ENCODE data around the gene SMAD4. TPM values are rescaled to one million over a fixed set of nuclear protein-coding genes. Genes with fewer than 3 reads are reported as not detected.

SMAD4 gene
- total RNA-seq, 2 donors from 2014 or later = 214 to 225 TPM

DNA sequence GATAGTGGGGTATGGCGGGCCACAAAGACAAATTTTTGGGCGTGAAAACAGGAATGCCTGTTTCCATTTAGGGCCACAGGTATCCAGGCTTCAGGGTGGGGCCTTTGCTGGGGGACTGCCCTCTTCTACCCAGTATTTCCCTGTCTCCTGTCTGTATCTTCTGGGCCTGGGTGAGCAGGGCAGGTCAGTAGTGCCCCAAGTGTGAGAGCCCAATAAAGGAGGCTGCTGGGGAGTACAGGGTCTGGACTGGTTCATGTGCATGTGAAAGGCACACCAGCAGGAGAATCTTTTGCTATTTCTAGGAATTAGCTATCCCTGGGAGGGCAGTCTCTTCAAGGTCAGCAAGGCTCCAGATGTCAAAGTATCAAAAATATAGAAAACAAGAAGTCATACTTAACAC lies 96.0 kb downstream of the SMAD4 start:
- TF ChIP-seq POLR2A (IDR thresholded peaks at IDR 0.05) (no peak), POLR2AphosphoS5 (IDR thresholded peaks at IDR 0.05) (no peak)
- TF ChIP-seq, protein P1, sequence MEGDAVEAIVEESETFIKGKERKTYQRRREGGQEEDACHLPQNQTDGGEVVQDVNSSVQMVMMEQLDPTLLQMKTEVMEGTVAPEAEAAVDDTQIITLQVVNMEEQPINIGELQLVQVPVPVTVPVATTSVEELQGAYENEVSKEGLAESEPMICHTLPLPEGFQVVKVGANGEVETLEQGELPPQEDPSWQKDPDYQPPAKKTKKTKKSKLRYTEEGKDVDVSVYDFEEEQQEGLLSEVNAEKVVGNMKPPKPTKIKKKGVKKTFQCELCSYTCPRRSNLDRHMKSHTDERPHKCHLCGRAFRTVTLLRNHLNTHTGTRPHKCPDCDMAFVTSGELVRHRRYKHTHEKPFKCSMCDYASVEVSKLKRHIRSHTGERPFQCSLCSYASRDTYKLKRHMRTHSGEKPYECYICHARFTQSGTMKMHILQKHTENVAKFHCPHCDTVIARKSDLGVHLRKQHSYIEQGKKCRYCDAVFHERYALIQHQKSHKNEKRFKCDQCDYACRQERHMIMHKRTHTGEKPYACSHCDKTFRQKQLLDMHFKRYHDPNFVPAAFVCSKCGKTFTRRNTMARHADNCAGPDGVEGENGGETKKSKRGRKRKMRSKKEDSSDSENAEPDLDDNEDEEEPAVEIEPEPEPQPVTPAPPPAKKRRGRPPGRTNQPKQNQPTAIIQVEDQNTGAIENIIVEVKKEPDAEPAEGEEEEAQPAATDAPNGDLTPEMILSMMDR (IDR thresholded peaks at IDR 0.05) = no peak
- intact Hi-C loops (cut with DNase I) = no loop called here
- Histone ChIP-seq H3K4me3 (no peak overlapping the region), H3K36me3 (no peaks in the 10 kb centered on the region), H3K27ac (no peak overlapping the region), H3K9me3 (no peaks in the 10 kb centered on the region), H3K4me1 (replicated peaks) (no peaks in the 10 kb centered on the region), H3K27me3 (replicated peaks; ENCODE audit: insufficient read depth) (no peaks in the 10 kb centered on the region)
- 92% methylated on average over 2 of the region's 2 CpGs for WGBS
- no peak for DNase-seq (ENCODE audit: low spot score)

DNA sequence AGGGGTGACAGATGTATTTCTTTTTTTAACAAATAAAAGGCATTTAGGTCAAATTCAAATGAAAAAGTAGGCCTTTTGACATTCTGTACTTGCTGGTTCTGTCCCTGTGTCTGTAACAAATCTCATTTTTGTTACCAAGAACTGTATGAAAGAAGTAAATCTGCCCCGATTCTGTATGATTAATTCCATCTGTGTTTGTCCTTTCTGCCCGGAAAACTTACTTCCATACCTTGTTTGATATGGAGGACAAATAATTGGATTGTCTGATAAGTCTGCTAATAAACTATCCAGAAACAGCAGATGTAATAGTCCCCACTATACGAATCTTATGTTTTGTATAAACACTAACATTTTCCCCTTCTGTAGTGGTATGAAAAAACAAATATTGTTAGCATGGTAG lies 97.7 kb downstream of the SMAD4 start:
- whole genome bisulfite sequencing = 53% methylated on average over 3 of the region's 3 CpGs
- H3K4me3 ChIP-seq = no peak overlapping the region
- no peaks in the 10 kb centered on the region for H3K27me3 ChIP-seq (replicated peaks; ENCODE audit: insufficient read depth)
- DNase-seq (ENCODE audit: low spot score) = no peak
- H3K9me3 ChIP-seq = no peaks in the 10 kb centered on the region
- intact Hi-C loops (cut with DNase I) = no loop called here
- no peaks in the 10 kb centered on the region for H3K4me1 ChIP-seq (replicated peaks)
- no peak overlapping the region for H3K27ac ChIP-seq
- no peaks in the 10 kb centered on the region for H3K36me3 ChIP-seq
- TF ChIP-seq, protein P1 (IDR thresholded peaks at IDR 0.05) = no peak
- TF ChIP-seq POLR2A (IDR thresholded peaks at IDR 0.05) (no peak), POLR2AphosphoS5 (IDR thresholded peaks at IDR 0.05) (no peak)

DNA sequence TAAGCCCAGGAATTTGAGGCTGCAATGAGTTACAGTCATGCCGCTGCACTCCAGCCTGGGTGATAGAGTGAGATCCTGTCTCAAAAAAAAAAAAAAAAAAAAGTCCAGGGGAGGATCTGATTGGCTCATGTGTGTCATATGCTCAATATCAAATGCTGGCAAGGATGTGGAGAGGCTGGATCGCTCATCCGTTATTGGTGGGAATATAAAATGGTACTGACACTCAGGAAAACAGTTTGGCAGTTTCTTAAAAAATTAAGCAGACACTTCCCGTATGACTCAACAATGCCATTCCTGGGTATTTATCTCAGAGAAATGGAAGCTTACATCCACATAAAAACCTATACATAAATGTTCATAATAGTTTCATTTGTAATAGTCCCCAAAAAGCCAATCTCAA lies 98.5 kb downstream of the SMAD4 start:
- DNase-seq (ENCODE audit: low spot score) = no peak
- Histone ChIP-seq H3K27me3 (replicated peaks; ENCODE audit: insufficient read depth) (no peaks in the 10 kb centered on the region), H3K4me1 (replicated peaks) (no peaks in the 10 kb centered on the region), H3K27ac (no peak overlapping the region), H3K36me3 (no peaks in the 10 kb centered on the region), H3K4me3 (no peak overlapping the region), H3K9me3 (no peaks in the 10 kb centered on the region)
- intact Hi-C loops (cut with DNase I) = no loop called here
- TF ChIP-seq, protein P1 (IDR thresholded peaks at IDR 0.05) = no peak
- TF ChIP-seq POLR2A (IDR thresholded peaks at IDR 0.05) (no peak), POLR2AphosphoS5 (IDR thresholded peaks at IDR 0.05) (no peak)
- WGBS = 82% methylated on average over 4 of the region's 4 CpGs

DNA sequence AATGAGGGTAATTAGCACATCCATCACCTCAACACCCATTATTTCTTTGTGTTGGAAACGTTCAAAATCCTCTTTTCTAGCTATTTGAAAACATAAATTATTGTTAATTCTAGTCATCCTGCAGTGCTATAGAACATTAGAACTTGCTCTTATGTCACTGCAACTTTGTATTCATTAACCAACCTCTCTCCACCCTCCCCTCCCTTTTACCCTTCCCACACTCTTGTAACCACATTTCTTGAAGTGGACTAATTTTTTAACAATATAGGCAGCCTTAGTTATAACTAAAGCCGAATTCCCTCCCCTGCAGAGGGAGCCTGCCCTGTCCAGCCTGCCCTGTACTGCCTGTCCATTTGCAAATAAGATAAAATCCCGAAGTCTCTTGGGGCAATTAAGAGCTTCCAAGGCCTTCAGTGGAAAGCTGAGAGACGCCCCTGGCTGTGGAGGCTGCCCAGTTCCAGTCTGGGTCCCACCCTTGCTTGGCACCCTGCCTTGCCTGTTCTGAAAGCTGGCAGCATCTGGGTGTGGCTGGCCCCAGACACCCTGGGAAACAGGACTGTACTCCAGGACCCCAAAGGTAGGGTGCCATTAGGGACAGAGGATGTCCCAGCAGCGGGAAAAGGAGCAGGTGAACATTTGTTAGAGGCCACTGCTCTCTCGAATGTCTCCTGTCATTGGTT lies 102.4 kb downstream of the SMAD4 start:
- Histone ChIP-seq H3K4me3 (no peak overlapping the region), H3K36me3 (no peaks in the 10 kb centered on the region), H3K9me3 (no peaks in the 10 kb centered on the region), H3K27ac (no peak overlapping the region), H3K4me1 (replicated peaks) (no peaks in the 10 kb centered on the region), H3K27me3 (replicated peaks; ENCODE audit: insufficient read depth) (no peaks in the 10 kb centered on the region)
- DNase-seq (ENCODE audit: low spot score) = no peak
- TF ChIP-seq, protein P1 (IDR thresholded peaks at IDR 0.05) = no peak
- no peak for TF ChIP-seq POLR2AphosphoS5 (IDR thresholded peaks at IDR 0.05)
- intact Hi-C loops (cut with DNase I) = no loop called here
- 62% methylated on average over 6 of the region's 6 CpGs for WGBS

DNA sequence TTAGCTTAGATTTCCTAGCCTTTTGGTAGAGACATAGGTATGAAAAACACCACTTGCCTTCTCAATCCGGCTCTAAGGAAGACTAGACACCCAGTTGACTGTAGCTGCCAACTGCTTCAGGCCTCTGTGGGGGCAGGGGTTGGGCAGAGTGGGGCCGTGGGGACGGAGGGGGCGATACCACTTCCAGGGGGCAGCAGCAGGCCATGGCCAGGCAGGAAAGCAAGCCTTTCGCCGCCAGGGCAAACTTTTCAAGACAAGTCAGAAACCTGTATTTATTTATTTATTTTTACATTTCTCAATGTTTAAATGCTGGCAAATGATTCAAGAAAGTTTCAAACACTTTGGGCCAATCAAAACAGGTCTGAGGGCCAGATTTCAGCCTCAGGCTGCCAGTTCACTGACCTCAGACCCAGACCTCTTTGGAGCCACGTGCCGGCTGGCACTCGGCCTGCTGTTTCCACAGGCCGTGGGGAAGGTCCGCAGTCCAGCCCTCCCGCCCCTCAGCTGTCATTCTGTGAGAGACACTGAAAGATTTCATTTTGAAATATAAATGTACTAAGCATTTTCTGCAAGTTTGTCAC lies 103.7 kb downstream of the SMAD4 start:
- Histone ChIP-seq H3K27me3 (replicated peaks; ENCODE audit: insufficient read depth) (no peaks in the 10 kb centered on the region), H3K36me3 (no peaks in the 10 kb centered on the region), H3K4me1 (replicated peaks) (no peaks in the 10 kb centered on the region), H3K9me3 (no peaks in the 10 kb centered on the region), H3K27ac (no peak overlapping the region), H3K4me3 (no peak overlapping the region)
- WGBS = 83% methylated on average over 12 of the region's 12 CpGs
- no peak for DNase-seq (ENCODE audit: low spot score)
- intact Hi-C loops (cut with DNase I) = no loop called here
- TF ChIP-seq POLR2A (IDR thresholded peaks at IDR 0.05) (no peak), POLR2AphosphoS5 (IDR thresholded peaks at IDR 0.05) (no peak)
- TF ChIP-seq, protein P1 (IDR thresholded peaks at IDR 0.05) = no peak
